ENCODE data around the gene RTL9.
A peak's percentile ranks its signal among the peaks of the same experiment; 100 is the strongest.

RTL9 gene

GRCh38 chrX:110407910-110408545 lies 49.4 kb downstream of the RTL9 start:
- FAIRE-seq = peak; percentile 60
